Keratinocyte (primary cell): ENCODE data around the gene TMEM120B. TPM values are rescaled to one million over a fixed set of nuclear protein-coding genes. Genes with fewer than 3 reads are reported as not detected.

Experiments
- DNase-seq: peaks from one replicate; pipeline ENCODE4 v3.0.0-alpha.2; 2011; ENCODE audit warnings: low read depth, missing footprints, low spot score
- FAIRE-seq: peaks from 2 replicates; lab custom pipeline; 2011; peaks lifted over from hg19 to GRCh38; lab: Jason Lieb, UNC
- H2AFZ ChIP-seq: 2 replicates; pipeline ENCODE4 v1.6.0; 2012; ENCODE audit warnings: low read length, control low read depth, inconsistent platforms; ENCODE audit not compliant: control insufficient read depth
- H3K27ac ChIP-seq: 2 replicates; pipeline ENCODE4 v1.5.1; 2011; ENCODE audit warnings: low read length; ENCODE audit not compliant: control insufficient read depth, insufficient read depth
- H3K27me3 ChIP-seq: 3 replicates; pipeline ENCODE4 v1.6.0; 2011; ENCODE audit warnings: low read length; ENCODE audit not compliant: control insufficient read depth, insufficient read depth; ENCODE audit errors: extremely low read depth
- H3K36me3 ChIP-seq, 2 experiments: 2 replicates in 1 of 2; 3 replicates in 1 of 2; pipeline ENCODE4 v1.5.1; 2011; ENCODE audit warnings: low read length in 2 of 2, mild to moderate bottlenecking in 1 of 2; ENCODE audit not compliant: control insufficient read depth in 2 of 2, insufficient read depth in 2 of 2; ENCODE audit errors: extremely low read depth in 1 of 2
- H3K4me1 ChIP-seq: 3 replicates; pipeline ENCODE4 v1.5.1; 2011; ENCODE audit warnings: low read length; ENCODE audit not compliant: control insufficient read depth, insufficient read depth; ENCODE audit errors: extremely low read depth
- H3K4me2 ChIP-seq: 3 replicates; pipeline ENCODE4 v1.6.0; 2011; ENCODE audit warnings: low read depth, low read length; ENCODE audit not compliant: control insufficient read depth, insufficient read depth; ENCODE audit errors: extremely low read depth
- H3K4me3 ChIP-seq, 3 experiments: fragments of 200-600 bp in 1 of 3; sonication (generic) in 1 of 3; 2 replicates in 2 of 3; 3 replicates in 1 of 3; pipeline ENCODE4 v1.5.1; 2011 to 2016; ENCODE audit warnings: low read length in 3 of 3, mild to moderate bottlenecking in 3 of 3, control low read depth in 2 of 3, inconsistent platforms in 1 of 3, low read depth in 1 of 3, mixed read lengths in 1 of 3, mixed run types in 1 of 3, moderate library complexity in 1 of 3; ENCODE audit not compliant: control insufficient read depth in 2 of 3, insufficient read depth in 2 of 3; ENCODE audit errors: extremely low read depth in 1 of 3
- H3K79me2 ChIP-seq: 2 replicates; pipeline ENCODE4 v1.6.0; 2012; ENCODE audit warnings: low read length; ENCODE audit not compliant: control insufficient read depth, insufficient read depth
- H3K9ac ChIP-seq: 3 replicates; pipeline ENCODE4 v1.6.0; 2011; ENCODE audit warnings: low read length; ENCODE audit not compliant: control insufficient read depth, insufficient read depth; ENCODE audit errors: extremely low read depth
- H3K9me1 ChIP-seq: 3 replicates; pipeline ENCODE4 v1.6.0; 2011; ENCODE audit warnings: low read length; ENCODE audit not compliant: control insufficient read depth, insufficient read depth; ENCODE audit errors: extremely low read depth
- H3K9me3 ChIP-seq: 2 replicates; pipeline ENCODE4 v1.5.1; 2012; ENCODE audit warnings: low read depth, low read length; ENCODE audit not compliant: control insufficient read depth
- H4K20me1 ChIP-seq: 3 replicates; pipeline ENCODE4 v1.6.0; 2011; ENCODE audit warnings: low read length; ENCODE audit not compliant: control insufficient read depth, insufficient read depth; ENCODE audit errors: extremely low read depth
- CTCF ChIP-seq, 3 experiments: IDR thresholded peaks in 1 of 3; conservative IDR thresholded peaks in 1 of 3; optimal IDR thresholded peaks in 1 of 3; 2 replicates in 2 of 3; 3 replicates in 1 of 3; pipeline versions ENCODE3 to v1.5.1; 2011; ENCODE audit warnings: low read length in 3 of 3, mild to moderate bottlenecking in 3 of 3, moderate library complexity in 2 of 3, control low read depth in 1 of 3, inconsistent platforms in 1 of 3; ENCODE audit not compliant: insufficient read depth in 2 of 3; ENCODE audit errors: extremely low read depth in 1 of 3
- EZH2 ChIP-seq: IDR thresholded peaks from one replicate; pipeline ENCODE4 v1.6.1; 2012; ENCODE audit warnings: inconsistent platforms, mild to moderate bottlenecking, low read length, moderate library complexity
- dilution Hi-C: fragments of 300-500 bp; cut with MboI; formaldehyde crosslinking; loops from one replicate; pipeline ENCODE4 v1.7.0; 2020; ENCODE audit warnings: low sequenced_read_pairs; ENCODE audit not compliant: extremely low pct_ligation_motif_present
- polyA plus RNA-seq, 5 experiments: library from polyadenylated mRNA; depleted of rRNA in 3 of 5; stranded (reverse) in 3 of 5; stranded (forward) in 1 of 5; unstranded in 1 of 5; fragments of >200 nt; gene quantifications; 1 replicate in 1 of 5; 2 replicates in 3 of 5; 3 replicates in 1 of 5; pipeline versions ENCODE4 v1.2.1 to v1.2.3, GENCODE V29; 2011 to 2012; ENCODE audit warnings: missing spikeins in 2 of 5, low read depth in 1 of 5, low replicate concordance in 1 of 5

TMEM120B gene
- polyA plus RNA-seq, 1 donor (not counting 4 experiments of a cell fraction or from before 2014, with no cell fraction given): 6.9 TPM

DNA sequence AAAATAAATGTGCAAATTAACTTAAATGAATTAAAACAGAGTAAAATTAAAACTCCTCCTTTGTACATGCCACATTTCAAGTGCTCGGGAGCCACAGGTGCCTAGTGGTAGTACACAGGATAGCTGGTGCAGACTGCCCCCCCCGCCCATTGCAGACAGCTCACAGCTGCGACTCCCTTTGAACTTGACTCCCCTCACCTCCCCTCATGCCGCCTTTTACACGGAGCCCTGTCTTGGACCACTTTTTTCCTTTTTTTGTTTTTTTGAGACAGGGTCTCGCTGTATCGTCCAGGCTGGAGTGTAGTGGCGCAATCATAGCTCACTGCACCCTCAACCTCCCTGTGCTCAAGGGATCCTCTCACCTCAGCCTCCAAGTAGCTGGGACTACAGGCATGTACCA lies 102.7 kb downstream of the TMEM120B start:
- H3K36me3 ChIP-seq: peaks cover 49 to 51% of the 10 kb centered on the region in 2 experiments
- no peak overlapping the region for H3K27ac ChIP-seq
- dilution Hi-C loops: no loop called here
- no peak for TF ChIP-seq CTCF (optimal IDR thresholded peaks at IDR 0.05 in 1 of 3, IDR thresholded peaks at IDR 0.05 in 1 of 3, conservative IDR thresholded peaks at IDR 0.05 in 1 of 3; ENCODE audit: extremely low read depth in 1 of 3, insufficient read depth in 2 of 3, low read length in 3 of 3)
- no peak for TF ChIP-seq EZH2
- H3K9me3 ChIP-seq: no peaks in the 10 kb centered on the region
- DNase-seq (no peak), FAIRE-seq (no peak)
- H3K4me2 ChIP-seq: no peak overlapping the region
- H3K4me3 ChIP-seq: no peak overlapping the region
- H3K9me1 ChIP-seq: no peaks in the 10 kb centered on the region
- H3K9ac ChIP-seq: no peak overlapping the region
- no peaks in the 10 kb centered on the region for H3K27me3 ChIP-seq
- H4K20me1 ChIP-seq: peaks cover 17% of the 10 kb centered on the region
- H3K4me1 ChIP-seq: peaks cover 27% of the 10 kb centered on the region
- H2AFZ ChIP-seq: no peak overlapping the region
- peaks cover 43% of the 10 kb centered on the region for H3K79me2 ChIP-seq

- no peak overlapping the region for H3K9ac ChIP-seq
- H3K4me3 ChIP-seq: no peak overlapping the region
- FAIRE-seq: no peak
- H3K36me3 ChIP-seq: peaks cover 38 to 44% of the 10 kb centered on the region in 2 experiments
- dilution Hi-C loops: no loop called here
- no peak overlapping the region for H3K27ac ChIP-seq
- TF ChIP-seq CTCF (optimal IDR thresholded peaks at IDR 0.05 in 1 of 3, IDR thresholded peaks at IDR 0.05 in 1 of 3, conservative IDR thresholded peaks at IDR 0.05 in 1 of 3; ENCODE audit: extremely low read depth in 1 of 3, insufficient read depth in 2 of 3, low read length in 3 of 3) (no peak), EZH2 (no peak)
- no peak overlapping the region for H2AFZ ChIP-seq
- peaks cover 17% of the 10 kb centered on the region for H3K4me1 ChIP-seq
- H3K79me2 ChIP-seq: peaks cover 26% of the 10 kb centered on the region
- no peaks in the 10 kb centered on the region for H3K27me3 ChIP-seq
- no peaks in the 10 kb centered on the region for H3K9me3 ChIP-seq
- peaks cover 6% of the 10 kb centered on the region for H4K20me1 ChIP-seq
- DNase-seq: no peak
- no peaks in the 10 kb centered on the region for H3K9me1 ChIP-seq
- H3K4me2 ChIP-seq: no peak overlapping the region
Observed at GRCh38 chr12:121816925-121817647, 104.5 kb downstream of the TMEM120B start.
